ENCODE data around the gene OTX1. TPM values are rescaled to one million over a fixed set of nuclear protein-coding genes. Genes with fewer than 3 reads are reported as not detected.

Gene OTX1
- total RNA-seq, 1 experiment from 2014 or later: 0.90 TPM

DNA sequence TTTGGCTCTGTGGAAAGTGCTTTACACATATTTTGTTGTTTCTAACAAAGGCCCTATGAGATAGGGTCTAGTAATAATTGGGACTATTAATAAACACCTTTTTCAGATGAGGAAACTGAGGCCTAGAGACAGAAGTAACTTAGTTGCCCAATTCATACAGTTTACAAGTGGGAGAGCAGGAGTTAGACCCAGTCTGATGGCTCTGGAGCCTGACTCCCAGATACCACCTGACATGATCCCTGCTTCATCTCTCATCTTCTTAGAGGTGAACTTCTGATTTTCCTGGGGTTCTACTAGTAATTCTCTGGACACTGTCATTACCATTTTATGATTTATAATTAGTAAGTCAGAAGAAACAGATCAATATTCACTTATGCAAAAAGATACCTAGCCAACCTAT lies 49.1 kb upstream of the OTX1 start (continued):
- TF ChIP-seq, protein P1, sequence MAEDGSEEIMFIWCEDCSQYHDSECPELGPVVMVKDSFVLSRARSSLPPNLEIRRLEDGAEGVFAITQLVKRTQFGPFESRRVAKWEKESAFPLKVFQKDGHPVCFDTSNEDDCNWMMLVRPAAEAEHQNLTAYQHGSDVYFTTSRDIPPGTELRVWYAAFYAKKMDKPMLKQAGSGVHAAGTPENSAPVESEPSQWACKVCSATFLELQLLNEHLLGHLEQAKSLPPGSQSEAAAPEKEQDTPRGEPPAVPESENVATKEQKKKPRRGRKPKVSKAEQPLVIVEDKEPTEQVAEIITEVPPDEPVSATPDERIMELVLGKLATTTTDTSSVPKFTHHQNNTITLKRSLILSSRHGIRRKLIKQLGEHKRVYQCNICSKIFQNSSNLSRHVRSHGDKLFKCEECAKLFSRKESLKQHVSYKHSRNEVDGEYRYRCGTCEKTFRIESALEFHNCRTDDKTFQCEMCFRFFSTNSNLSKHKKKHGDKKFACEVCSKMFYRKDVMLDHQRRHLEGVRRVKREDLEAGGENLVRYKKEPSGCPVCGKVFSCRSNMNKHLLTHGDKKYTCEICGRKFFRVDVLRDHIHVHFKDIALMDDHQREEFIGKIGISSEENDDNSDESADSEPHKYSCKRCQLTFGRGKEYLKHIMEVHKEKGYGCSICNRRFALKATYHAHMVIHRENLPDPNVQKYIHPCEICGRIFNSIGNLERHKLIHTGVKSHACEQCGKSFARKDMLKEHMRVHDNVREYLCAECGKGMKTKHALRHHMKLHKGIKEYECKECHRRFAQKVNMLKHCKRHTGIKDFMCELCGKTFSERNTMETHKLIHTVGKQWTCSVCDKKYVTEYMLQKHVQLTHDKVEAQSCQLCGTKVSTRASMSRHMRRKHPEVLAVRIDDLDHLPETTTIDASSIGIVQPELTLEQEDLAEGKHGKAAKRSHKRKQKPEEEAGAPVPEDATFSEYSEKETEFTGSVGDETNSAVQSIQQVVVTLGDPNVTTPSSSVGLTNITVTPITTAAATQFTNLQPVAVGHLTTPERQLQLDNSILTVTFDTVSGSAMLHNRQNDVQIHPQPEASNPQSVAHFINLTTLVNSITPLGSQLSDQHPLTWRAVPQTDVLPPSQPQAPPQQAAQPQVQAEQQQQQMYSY (CRISPR knock-in tag; IDR thresholded peaks at IDR 0.05): no peak
- TF ChIP-seq KAT7 (CRISPR knock-in tag; IDR thresholded peaks at IDR 0.05; ENCODE audit: borderline replicate concordance): no peak

DNA sequence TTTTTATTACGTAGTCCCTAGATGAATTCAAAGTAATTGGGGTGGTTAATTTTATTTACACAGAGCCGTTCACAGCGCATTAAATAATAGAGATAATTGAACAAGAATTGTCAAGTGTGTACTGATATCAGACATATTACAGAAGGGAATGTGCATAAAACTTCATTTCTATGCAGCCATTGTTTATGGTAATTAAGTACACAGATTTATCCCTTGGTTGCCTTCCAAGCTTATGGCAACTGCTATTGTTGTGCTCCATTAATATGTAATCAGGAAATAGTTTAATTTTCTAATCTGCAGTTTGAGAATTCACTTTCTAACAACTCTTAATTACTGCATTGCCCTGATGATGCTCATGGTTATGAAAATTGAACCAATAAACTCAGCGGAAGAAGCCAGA lies 47.3 kb upstream of the OTX1 start:
- no peaks in the 10 kb centered on the region for H3K36me3 Mint-ChIP-seq
- no peak overlapping the region for H3K4me3 Mint-ChIP-seq
- no peak for ATAC-seq
- ChIA-PET POLR2A (no interaction called here), CTCF (no interaction called here)
- no peak overlapping the region for H3K27ac Mint-ChIP-seq
- no peaks in the 10 kb centered on the region for H3K9me3 Mint-ChIP-seq
- peaks cover 15% of the 10 kb centered on the region for H3K27me3 Mint-ChIP-seq (ENCODE audit: low read depth)
- peaks cover 18% of the 10 kb centered on the region for H3K4me1 Mint-ChIP-seq
- DNase-seq (ENCODE audit: low spot score): no peak
- no peak for TF ChIP-seq NR2C2 (CRISPR knock-in tag; IDR thresholded peaks at IDR 0.05)
- TF ChIP-seq, protein P2, sequence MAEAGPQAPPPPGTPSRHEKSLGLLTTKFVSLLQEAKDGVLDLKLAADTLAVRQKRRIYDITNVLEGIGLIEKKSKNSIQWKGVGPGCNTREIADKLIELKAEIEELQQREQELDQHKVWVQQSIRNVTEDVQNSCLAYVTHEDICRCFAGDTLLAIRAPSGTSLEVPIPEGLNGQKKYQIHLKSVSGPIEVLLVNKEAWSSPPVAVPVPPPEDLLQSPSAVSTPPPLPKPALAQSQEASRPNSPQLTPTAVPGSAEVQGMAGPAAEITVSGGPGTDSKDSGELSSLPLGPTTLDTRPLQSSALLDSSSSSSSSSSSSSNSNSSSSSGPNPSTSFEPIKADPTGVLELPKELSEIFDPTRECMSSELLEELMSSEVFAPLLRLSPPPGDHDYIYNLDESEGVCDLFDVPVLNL (CRISPR knock-in tag; IDR thresholded peaks at IDR 0.05; ENCODE audit: borderline replicate concordance, low read depth): no peak
- no peak for TF ChIP-seq TEAD1 (CRISPR knock-in tag; IDR thresholded peaks at IDR 0.05)
- TF ChIP-seq, protein P3, sequence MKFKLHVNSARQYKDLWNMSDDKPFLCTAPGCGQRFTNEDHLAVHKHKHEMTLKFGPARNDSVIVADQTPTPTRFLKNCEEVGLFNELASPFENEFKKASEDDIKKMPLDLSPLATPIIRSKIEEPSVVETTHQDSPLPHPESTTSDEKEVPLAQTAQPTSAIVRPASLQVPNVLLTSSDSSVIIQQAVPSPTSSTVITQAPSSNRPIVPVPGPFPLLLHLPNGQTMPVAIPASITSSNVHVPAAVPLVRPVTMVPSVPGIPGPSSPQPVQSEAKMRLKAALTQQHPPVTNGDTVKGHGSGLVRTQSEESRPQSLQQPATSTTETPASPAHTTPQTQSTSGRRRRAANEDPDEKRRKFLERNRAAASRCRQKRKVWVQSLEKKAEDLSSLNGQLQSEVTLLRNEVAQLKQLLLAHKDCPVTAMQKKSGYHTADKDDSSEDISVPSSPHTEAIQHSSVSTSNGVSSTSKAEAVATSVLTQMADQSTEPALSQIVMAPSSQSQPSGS (CRISPR knock-in tag; IDR thresholded peaks at IDR 0.05; ENCODE audit: borderline replicate concordance, low read depth): no peak
- no peak for TF ChIP-seq ETV6 (CRISPR knock-in tag; IDR thresholded peaks at IDR 0.05)
- no peak for TF ChIP-seq ZBTB21 (CRISPR knock-in tag; IDR thresholded peaks at IDR 0.05; ENCODE audit: borderline replicate concordance)
- TF ChIP-seq, protein P4, sequence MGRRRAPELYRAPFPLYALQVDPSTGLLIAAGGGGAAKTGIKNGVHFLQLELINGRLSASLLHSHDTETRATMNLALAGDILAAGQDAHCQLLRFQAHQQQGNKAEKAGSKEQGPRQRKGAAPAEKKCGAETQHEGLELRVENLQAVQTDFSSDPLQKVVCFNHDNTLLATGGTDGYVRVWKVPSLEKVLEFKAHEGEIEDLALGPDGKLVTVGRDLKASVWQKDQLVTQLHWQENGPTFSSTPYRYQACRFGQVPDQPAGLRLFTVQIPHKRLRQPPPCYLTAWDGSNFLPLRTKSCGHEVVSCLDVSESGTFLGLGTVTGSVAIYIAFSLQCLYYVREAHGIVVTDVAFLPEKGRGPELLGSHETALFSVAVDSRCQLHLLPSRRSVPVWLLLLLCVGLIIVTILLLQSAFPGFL (CRISPR knock-in tag; IDR thresholded peaks at IDR 0.05; ENCODE audit: borderline replicate concordance): no peak
- no peak for TF ChIP-seq KAT7 (CRISPR knock-in tag; IDR thresholded peaks at IDR 0.05; ENCODE audit: borderline replicate concordance)
- TF ChIP-seq, protein P5, sequence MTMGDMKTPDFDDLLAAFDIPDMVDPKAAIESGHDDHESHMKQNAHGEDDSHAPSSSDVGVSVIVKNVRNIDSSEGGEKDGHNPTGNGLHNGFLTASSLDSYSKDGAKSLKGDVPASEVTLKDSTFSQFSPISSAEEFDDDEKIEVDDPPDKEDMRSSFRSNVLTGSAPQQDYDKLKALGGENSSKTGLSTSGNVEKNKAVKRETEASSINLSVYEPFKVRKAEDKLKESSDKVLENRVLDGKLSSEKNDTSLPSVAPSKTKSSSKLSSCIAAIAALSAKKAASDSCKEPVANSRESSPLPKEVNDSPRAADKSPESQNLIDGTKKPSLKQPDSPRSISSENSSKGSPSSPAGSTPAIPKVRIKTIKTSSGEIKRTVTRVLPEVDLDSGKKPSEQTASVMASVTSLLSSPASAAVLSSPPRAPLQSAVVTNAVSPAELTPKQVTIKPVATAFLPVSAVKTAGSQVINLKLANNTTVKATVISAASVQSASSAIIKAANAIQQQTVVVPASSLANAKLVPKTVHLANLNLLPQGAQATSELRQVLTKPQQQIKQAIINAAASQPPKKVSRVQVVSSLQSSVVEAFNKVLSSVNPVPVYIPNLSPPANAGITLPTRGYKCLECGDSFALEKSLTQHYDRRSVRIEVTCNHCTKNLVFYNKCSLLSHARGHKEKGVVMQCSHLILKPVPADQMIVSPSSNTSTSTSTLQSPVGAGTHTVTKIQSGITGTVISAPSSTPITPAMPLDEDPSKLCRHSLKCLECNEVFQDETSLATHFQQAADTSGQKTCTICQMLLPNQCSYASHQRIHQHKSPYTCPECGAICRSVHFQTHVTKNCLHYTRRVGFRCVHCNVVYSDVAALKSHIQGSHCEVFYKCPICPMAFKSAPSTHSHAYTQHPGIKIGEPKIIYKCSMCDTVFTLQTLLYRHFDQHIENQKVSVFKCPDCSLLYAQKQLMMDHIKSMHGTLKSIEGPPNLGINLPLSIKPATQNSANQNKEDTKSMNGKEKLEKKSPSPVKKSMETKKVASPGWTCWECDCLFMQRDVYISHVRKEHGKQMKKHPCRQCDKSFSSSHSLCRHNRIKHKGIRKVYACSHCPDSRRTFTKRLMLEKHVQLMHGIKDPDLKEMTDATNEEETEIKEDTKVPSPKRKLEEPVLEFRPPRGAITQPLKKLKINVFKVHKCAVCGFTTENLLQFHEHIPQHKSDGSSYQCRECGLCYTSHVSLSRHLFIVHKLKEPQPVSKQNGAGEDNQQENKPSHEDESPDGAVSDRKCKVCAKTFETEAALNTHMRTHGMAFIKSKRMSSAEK (CRISPR knock-in tag; IDR thresholded peaks at IDR 0.05; ENCODE audit: borderline replicate concordance): no peak
- TF ChIP-seq NFYB (CRISPR knock-in tag; conservative IDR thresholded peaks at IDR 0.05; ENCODE audit: low read depth): no peak
- TF ChIP-seq TCF7 (CRISPR knock-in tag; IDR thresholded peaks at IDR 0.05; ENCODE audit: low read depth): no peak
- no peak for TF ChIP-seq ZNF671 (CRISPR knock-in tag; IDR thresholded peaks at IDR 0.05)
- TF ChIP-seq, protein P6, sequence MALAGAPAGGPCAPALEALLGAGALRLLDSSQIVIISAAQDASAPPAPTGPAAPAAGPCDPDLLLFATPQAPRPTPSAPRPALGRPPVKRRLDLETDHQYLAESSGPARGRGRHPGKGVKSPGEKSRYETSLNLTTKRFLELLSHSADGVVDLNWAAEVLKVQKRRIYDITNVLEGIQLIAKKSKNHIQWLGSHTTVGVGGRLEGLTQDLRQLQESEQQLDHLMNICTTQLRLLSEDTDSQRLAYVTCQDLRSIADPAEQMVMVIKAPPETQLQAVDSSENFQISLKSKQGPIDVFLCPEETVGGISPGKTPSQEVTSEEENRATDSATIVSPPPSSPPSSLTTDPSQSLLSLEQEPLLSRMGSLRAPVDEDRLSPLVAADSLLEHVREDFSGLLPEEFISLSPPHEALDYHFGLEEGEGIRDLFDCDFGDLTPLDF (CRISPR knock-in tag; IDR thresholded peaks at IDR 0.05): no peak
- no peak for TF ChIP-seq OVOL2 (CRISPR knock-in tag; IDR thresholded peaks at IDR 0.05; ENCODE audit: borderline replicate concordance)
- TF ChIP-seq, protein P7, sequence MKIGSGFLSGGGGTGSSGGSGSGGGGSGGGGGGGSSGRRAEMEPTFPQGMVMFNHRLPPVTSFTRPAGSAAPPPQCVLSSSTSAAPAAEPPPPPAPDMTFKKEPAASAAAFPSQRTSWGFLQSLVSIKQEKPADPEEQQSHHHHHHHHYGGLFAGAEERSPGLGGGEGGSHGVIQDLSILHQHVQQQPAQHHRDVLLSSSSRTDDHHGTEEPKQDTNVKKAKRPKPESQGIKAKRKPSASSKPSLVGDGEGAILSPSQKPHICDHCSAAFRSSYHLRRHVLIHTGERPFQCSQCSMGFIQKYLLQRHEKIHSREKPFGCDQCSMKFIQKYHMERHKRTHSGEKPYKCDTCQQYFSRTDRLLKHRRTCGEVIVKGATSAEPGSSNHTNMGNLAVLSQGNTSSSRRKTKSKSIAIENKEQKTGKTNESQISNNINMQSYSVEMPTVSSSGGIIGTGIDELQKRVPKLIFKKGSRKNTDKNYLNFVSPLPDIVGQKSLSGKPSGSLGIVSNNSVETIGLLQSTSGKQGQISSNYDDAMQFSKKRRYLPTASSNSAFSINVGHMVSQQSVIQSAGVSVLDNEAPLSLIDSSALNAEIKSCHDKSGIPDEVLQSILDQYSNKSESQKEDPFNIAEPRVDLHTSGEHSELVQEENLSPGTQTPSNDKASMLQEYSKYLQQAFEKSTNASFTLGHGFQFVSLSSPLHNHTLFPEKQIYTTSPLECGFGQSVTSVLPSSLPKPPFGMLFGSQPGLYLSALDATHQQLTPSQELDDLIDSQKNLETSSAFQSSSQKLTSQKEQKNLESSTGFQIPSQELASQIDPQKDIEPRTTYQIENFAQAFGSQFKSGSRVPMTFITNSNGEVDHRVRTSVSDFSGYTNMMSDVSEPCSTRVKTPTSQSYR (CRISPR knock-in tag; IDR thresholded peaks at IDR 0.05): no peak

Measured in WTC11 (cell line).